GM12872 (cell line): ENCODE measurements around the gene SETD3.

Source experiments
- CTCF ChIP-seq: IDR thresholded peaks from 3 replicates; pipeline ENCODE4 v1.5.1; 2011; ENCODE audit warnings: low read depth, mild to moderate bottlenecking, low read length, moderate library complexity; ENCODE audit not compliant: insufficient read depth

SETD3 gene

DNA sequence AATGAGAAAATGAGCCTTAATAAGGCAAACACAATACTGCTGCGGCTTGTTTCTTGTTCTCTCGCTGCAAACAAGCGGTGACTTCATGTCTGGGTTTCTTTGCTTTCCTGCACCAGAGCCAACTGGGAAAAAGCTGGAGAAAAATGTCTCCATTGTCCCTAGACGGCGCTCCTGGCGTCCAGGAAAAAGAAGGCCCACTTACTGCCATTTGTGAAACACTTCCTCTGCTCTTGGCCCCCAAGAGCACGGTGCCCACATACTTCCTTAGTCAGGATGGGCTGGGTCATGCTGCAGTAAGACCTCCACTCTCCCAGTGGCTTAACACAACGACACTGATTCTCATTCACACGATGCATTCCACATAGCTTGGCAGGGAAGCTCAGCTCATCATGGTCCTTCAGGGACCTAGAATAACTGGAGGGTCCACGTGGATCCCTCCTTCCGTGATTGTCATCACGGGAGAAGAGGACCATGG lies 122.7 kb downstream of the SETD3 start:
- TF ChIP-seq CTCF: no peak

DNA sequence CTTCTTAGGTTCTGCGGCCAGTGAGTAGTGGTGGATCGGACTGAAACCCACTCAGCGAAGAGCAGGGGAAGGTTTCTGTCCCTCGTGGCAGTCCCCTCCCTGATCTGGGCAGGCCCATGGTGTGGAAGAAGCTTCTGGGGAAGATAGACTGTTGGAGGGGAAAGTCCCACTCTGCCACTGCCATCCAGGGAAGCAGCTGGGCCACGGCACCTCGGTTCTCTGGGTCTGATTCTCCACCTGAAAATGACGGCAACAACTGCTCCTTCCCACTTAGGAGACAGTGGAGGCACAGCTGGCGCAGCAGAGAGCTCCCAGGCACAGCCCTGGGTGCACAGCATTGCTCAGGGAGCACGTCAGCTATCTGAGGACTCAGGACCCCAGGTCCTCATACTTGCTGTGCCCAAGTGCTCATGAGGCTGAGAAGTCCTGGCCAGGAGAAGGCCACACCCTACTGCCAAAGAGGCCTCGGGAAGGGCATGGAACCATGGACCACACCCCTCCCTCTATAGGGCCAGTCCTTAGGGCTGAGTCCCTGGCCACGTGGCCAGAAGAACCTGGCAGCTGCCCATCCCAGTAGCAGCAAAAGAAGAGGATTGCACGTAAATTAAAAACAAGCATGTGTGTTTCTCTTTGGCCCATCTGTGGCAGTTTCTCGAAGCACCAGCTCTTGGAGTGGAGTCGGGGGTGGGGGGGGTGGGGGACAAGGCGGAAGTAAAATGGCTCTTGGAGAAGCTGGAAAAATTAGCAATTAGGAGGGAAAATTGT lies 123.3 kb downstream of the SETD3 start:
- TF ChIP-seq CTCF: no peak

DNA sequence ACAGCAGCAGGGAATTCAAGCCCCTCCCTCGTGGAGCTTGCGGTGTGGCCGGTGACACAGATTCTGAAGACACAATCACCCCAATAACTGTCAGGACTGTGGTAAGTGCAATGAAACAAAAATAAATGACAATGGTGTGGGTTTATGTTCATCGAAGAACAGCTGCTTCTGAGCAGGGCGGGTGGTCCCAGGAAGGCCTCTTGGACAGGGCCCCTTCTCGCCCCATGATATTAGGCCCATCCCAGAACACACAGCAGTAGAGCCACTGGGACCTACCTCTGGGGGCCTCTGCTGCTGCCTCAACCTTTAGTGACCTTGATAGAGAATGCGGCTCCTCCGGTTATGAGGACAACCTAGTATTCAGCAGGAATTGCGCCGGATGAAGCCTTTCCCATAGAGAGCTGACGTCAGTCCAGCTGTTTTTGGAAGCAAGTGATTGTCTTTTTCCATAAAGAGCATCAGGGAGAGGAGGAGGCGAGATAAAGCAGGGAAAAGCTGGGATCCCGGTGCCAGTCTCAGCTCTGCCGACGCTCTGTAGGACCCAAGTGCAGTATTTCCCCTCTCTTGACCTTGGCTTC lies 124.5 kb downstream of the SETD3 start:
- no peak for TF ChIP-seq CTCF

DNA sequence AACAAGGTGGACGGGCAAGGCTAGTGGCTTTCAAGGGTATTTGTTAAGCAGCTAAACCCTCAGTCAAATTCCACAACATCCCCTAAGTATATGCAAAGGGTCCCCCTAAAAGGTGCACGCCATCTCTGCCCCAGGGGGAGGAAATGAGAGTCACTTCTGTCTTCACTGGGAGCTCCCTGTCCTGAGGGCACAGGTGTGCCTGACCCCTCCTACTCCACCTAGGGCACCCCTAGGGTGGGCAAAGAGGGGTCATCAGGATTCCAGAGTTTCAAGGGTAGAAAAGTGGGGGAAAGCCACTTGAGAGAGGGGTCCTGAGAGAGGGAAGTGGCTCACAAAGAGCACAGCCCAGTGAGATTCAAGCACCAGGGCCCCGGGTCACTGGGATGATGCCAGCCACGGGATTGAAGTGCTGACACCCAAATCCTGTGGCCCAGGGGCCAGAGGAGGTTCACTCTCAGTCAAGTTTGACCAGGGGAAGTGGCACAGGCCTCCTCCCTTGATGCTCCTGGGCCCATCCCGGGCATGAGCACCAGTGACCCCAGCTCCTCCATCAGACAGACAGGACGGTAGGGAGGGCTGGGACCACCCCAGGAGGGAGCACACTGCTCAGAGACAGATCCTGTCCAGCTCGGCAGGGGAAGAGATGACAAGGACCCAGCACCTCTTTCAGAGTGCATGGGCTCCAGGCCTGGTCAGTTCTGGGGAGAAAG lies 126.3 kb downstream of the SETD3 start:
- no peak for TF ChIP-seq CTCF

DNA sequence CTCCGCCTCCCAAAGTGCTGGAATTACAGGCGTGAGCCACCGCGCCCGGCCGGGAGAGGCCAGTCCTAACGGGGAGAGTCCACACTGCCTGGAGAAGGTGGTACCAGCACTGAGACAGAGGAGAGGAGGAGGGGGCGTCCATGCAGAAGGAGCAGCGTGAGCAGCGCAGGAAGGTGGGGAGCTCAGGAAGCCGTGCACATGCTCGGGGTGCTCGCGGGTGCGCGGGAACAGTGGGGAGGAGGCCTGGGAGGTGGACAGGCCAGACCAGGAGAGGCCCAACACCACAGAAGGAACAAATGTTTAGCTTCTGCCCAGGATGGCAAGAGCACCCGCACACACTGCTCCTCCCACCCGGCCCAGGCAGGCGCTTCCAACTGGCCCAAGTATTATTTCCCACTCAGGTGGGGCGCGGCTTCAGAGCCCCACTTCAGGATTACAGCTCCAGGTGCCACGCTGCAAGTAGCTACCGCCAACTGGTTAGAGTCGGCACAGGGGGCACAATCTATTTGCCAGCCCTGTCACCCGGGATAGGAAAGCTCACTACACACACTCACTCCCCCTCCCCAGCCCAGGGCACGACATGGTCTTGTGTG lies 127.9 kb downstream of the SETD3 start:
- no peak for TF ChIP-seq CTCF

DNA sequence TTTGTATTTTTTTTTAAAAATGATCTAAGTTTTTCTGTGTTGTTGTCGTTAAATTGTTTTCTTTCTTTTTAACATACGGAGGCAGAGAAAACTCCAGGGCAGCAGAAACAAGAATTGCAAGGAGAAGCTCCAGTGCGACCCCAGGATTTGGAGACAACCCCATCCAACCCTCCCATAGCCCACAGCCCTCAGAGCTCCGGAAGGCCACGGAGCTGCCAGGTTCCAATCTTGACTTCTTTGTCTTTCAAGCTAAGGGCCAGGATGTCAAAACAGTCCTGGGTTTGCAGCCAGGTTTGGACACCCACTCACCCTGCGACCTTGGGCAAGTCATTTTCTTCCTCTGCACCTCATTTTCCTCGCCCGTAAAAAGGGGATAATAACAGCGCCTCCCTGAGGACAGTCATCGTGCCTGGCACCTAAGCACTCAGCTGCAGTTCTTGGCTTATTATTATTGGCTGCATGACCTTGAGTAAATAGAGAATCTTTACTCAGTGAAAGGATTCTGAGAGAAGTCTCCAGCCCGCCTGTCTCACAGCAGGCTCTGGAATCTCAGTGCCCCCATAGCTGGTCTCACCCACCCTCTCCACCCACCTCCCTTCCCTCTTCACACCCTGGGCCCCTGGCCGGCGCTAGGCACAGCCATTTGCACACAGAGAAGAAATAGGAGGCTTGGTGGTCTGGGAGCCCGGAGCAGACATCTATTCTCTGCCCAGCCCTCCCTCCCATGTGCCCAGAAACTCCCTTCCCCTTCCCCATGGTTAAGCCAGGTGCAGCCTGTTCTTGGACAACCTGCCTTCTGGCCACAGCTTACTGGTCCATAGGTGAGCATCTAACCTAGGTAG lies 129.3 kb downstream of the SETD3 start:
- peak; percentile 17; the same call in 1 of the 3 replicates for TF ChIP-seq CTCF

DNA sequence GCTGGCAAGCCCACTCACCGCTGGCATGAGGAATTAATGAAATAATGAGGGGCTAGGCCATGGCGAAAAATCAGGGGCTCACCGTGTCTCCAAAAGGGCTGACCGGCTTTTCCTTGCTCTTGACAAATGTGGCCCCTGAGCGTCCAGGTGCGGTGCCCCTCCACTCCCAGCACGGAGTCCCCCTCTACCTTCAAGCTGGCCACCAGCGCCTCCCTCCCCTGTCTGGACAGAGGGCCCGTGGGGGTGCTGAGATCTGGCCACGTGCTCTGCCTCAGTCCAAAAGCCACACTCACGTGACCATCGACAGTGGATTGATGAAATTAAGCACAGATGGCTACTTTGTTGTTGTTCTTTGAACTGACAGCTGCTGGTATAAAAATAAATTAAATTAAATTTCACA lies 129.9 kb downstream of the SETD3 start:
- TF ChIP-seq CTCF: no peak
